HEK293 (cell line): Measurements from ENCODE around the gene PDF.

Experiments
- CTCF ChIA-PET: fragments of 350-600 bp; formaldehyde crosslinking; extraction: SDS; loops from one replicate; lab custom pipeline; 2021; ENCODE audit warnings: antibody characterized with exemption; lab: Yijun Ruan, JAX
- POLR2A ChIA-PET: fragments of 300-600 bp; formaldehyde crosslinking; extraction: SDS; loops from one replicate; lab custom pipeline; 2020; ENCODE audit warnings: antibody characterized with exemption, inconsistent platforms; lab: Yijun Ruan, JAX
- H3K27ac ChIP-seq: fragments of 200-500 bp; sonication (Bioruptor generic); 2 replicates; pipeline ENCODE4 v1.5.1; 2014; ENCODE audit warnings: low read depth, low read length, control low read depth, inconsistent platforms; ENCODE audit errors: extremely low read depth
- H3K36me3 ChIP-seq, 2 experiments: fragments of 200-500 bp in 1 of 2; sonication (Bioruptor generic) in 1 of 2; 1 replicate in 1 of 2; 2 replicates in 1 of 2; pipeline ENCODE4 v1.5.1; 2014 to 2017; ENCODE audit warnings: inconsistent platforms in 2 of 2, low read length in 2 of 2; ENCODE audit not compliant: control insufficient read depth in 2 of 2, insufficient read depth in 1 of 2
- H3K4me1 ChIP-seq: fragments of 200-500 bp; sonication (Bioruptor generic); 2 replicates; pipeline ENCODE4 v1.5.1; 2014; ENCODE audit warnings: mild to moderate bottlenecking, low read length, inconsistent platforms; ENCODE audit not compliant: control insufficient read depth, insufficient read depth
- H3K4me3 ChIP-seq: 2 replicates; pipeline ENCODE4 v1.5.1; 2011; ENCODE audit warnings: low read depth, mild to moderate bottlenecking, control low read depth, low read length, moderate library complexity
- H3K9me3 ChIP-seq: fragments of 200-500 bp; sonication (Bioruptor generic); 2 replicates; pipeline ENCODE4 v1.5.1; 2014; ENCODE audit warnings: low read depth, low read length, inconsistent platforms; ENCODE audit not compliant: control insufficient read depth, insufficient read depth
- EGR2 ChIP-seq: fragments of 450-650 bp; formaldehyde crosslinking; IDR thresholded peaks from 2 replicates; pipeline ENCODE4 v1.5.1; 2016; ENCODE audit warnings: low read depth, missing biosample characterization, missing genetic modification characterization
- GLIS1 ChIP-seq: fragments of 450-650 bp; formaldehyde crosslinking; IDR thresholded peaks from 2 replicates; pipeline ENCODE4 v1.5.1; 2016; ENCODE audit warnings: missing biosample characterization, missing genetic modification characterization
- KLF7 ChIP-seq: fragments of 450-650 bp; formaldehyde crosslinking; IDR thresholded peaks from 2 replicates; pipeline ENCODE4 v1.5.1; 2016; ENCODE audit warnings: missing biosample characterization, missing genetic modification characterization, borderline replicate concordance
- SCRT1 ChIP-seq: fragments of 450-650 bp; formaldehyde crosslinking; IDR thresholded peaks from 2 replicates; pipeline ENCODE4 v1.5.1; 2016; ENCODE audit warnings: missing biosample characterization, missing genetic modification characterization, borderline replicate concordance
- SCRT2 ChIP-seq: fragments of 450-650 bp; formaldehyde crosslinking; IDR thresholded peaks from 2 replicates; pipeline ENCODE4 v1.5.1; 2016; ENCODE audit warnings: missing biosample characterization, missing genetic modification characterization
- WT1 ChIP-seq: fragments of 450-650 bp; formaldehyde crosslinking; IDR thresholded peaks from 2 replicates; pipeline ENCODE4 v1.5.1; 2016; ENCODE audit warnings: missing biosample characterization, missing genetic modification characterization
- YY1 ChIP-seq: fragments of 450-650 bp; formaldehyde crosslinking; IDR thresholded peaks from 2 replicates; pipeline ENCODE4 v1.5.1; 2018; ENCODE audit warnings: missing biosample characterization, missing genetic modification characterization
- YY2 ChIP-seq: fragments of 450-650 bp; formaldehyde crosslinking; IDR thresholded peaks from 2 replicates; pipeline ENCODE4 v1.5.1; 2016; ENCODE audit warnings: missing biosample characterization, missing genetic modification characterization
- ZFP3 ChIP-seq: fragments of 450-650 bp; formaldehyde crosslinking; IDR thresholded peaks from 2 replicates; pipeline ENCODE4 v1.5.1; 2016; ENCODE audit warnings: low read depth, missing biosample characterization, missing genetic modification characterization
- ZIC2 ChIP-seq: fragments of 450-650 bp; formaldehyde crosslinking; IDR thresholded peaks from 2 replicates; pipeline ENCODE4 v1.5.1; 2016; ENCODE audit warnings: missing biosample characterization, missing genetic modification characterization
- ZNF10 ChIP-seq: fragments of 450-650 bp; formaldehyde crosslinking; IDR thresholded peaks from 2 replicates; pipeline ENCODE4 v1.5.1; 2017; ENCODE audit warnings: missing biosample characterization, missing genetic modification characterization
- ZNF221 ChIP-seq: fragments of 450-650 bp; formaldehyde crosslinking; IDR thresholded peaks from 2 replicates; pipeline ENCODE4 v1.5.1; 2017; ENCODE audit warnings: missing biosample characterization, missing genetic modification characterization, borderline replicate concordance
- ZNF350 ChIP-seq: fragments of 450-650 bp; formaldehyde crosslinking; IDR thresholded peaks from 2 replicates; pipeline ENCODE4 v1.5.0; 2017; ENCODE audit warnings: missing biosample characterization, mild to moderate bottlenecking, missing genetic modification characterization
- ZNF404 ChIP-seq: fragments of 450-650 bp; formaldehyde crosslinking; IDR thresholded peaks from 2 replicates; pipeline ENCODE4 v1.5.1; 2017; ENCODE audit warnings: missing biosample characterization, missing genetic modification characterization
- ZNF664 ChIP-seq: fragments of 450-650 bp; formaldehyde crosslinking; IDR thresholded peaks from 2 replicates; pipeline ENCODE4 v1.5.1; 2016; ENCODE audit warnings: missing biosample characterization, missing genetic modification characterization
- TF ChIP-seq, protein P1 (sequence below): fragments of 450-650 bp; formaldehyde crosslinking; IDR thresholded peaks from 2 replicates; pipeline ENCODE4 v1.5.1; 2017; ENCODE audit warnings: missing biosample characterization, missing genetic modification characterization
- TF ChIP-seq, protein P2 (sequence below): fragments of 450-650 bp; formaldehyde crosslinking; optimal IDR thresholded peaks from 2 replicates; pipeline ENCODE3; 2016; ENCODE audit warnings: missing biosample characterization, mild to moderate bottlenecking, missing genetic modification characterization
- TF ChIP-seq, protein P3 (sequence below): fragments of 450-650 bp; formaldehyde crosslinking; IDR thresholded peaks from 2 replicates; pipeline ENCODE4 v1.5.1; 2016; ENCODE audit warnings: missing biosample characterization, missing genetic modification characterization

Gene PDF

DNA sequence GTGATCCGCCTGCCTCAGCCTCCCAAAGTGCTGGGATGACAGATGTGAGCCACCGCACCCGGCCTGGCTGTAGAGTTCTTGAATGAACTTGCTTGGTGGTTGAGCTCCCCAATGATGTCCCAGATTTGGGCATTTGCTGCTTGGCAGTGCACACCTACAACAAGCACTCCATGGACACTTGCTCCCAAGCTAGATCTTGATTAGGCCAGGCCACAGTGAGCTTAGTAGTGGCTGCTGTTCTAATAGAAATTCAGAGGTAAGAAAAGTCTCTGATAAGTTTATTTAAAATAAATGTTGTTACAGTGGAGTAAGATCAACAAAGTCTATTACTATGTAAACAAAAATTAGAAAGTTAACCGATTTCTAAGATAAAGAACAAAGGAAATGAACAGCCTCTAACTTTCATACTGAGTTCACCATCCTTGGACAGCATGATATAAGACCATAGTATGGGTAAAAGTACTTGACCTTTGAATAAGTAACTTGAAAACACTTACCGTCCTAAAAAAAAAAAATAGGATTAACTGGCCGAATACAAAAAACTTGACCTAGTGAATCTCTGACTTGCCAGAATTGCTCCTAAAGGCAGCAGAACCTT lies 20.2 kb upstream of the PDF start:
- TF ChIP-seq, protein P1, sequence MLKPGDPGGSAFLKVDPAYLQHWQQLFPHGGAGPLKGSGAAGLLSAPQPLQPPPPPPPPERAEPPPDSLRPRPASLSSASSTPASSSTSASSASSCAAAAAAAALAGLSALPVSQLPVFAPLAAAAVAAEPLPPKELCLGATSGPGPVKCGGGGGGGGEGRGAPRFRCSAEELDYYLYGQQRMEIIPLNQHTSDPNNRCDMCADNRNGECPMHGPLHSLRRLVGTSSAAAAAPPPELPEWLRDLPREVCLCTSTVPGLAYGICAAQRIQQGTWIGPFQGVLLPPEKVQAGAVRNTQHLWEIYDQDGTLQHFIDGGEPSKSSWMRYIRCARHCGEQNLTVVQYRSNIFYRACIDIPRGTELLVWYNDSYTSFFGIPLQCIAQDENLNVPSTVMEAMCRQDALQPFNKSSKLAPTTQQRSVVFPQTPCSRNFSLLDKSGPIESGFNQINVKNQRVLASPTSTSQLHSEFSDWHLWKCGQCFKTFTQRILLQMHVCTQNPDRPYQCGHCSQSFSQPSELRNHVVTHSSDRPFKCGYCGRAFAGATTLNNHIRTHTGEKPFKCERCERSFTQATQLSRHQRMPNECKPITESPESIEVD (tag by site-specific recombination) = no peak
- TF ChIP-seq ZNF10 (tag by site-specific recombination) = no peak
- no peak for TF ChIP-seq EGR2 (tag by site-specific recombination)
- TF ChIP-seq ZNF350 (tag by site-specific recombination) = no peak
- no peak for TF ChIP-seq YY2
- no peak for TF ChIP-seq YY1 (tag by site-specific recombination)
- no peak for TF ChIP-seq ZNF664 (tag by site-specific recombination)
- TF ChIP-seq WT1 (tag by site-specific recombination) = no peak
- TF ChIP-seq, protein P2, sequence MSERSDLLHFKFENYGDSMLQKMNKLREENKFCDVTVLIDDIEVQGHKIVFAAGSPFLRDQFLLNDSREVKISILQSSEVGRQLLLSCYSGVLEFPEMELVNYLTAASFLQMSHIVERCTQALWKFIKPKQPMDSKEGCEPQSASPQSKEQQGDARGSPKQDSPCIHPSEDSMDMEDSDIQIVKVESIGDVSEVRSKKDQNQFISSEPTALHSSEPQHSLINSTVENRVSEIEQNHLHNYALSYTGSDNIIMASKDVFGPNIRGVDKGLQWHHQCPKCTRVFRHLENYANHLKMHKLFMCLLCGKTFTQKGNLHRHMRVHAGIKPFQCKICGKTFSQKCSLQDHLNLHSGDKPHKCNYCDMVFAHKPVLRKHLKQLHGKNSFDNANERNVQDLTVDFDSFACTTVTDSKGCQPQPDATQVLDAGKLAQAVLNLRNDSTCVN (tag by site-specific recombination) = no peak
- TF ChIP-seq KLF7 = no peak
- no peak for TF ChIP-seq SCRT1 (tag by site-specific recombination)
- TF ChIP-seq ZNF404 = no peak
- TF ChIP-seq ZFP3 = no peak
- Histone ChIP-seq H3K27ac (0 out of 2 replicates have a peak overlapping the region, but pooled peaks have one; percentile 31), H3K9me3 (no peaks in the 10 kb centered on the region), H3K4me3 (no peak overlapping the region), H3K4me1 (peaks cover 5% of the 10 kb centered on the region; the same call in 1 of the 2 replicates), H3K36me3 (peaks cover 11 to 27% of the 10 kb centered on the region in 2 experiments)
- CTCF ChIA-PET = interaction anchor here (0.9 kb wide), 1 partner anchor 10 kb away, joined by 4 read pairs; no protein-coding TSS in a partner anchor
- POLR2A ChIA-PET = interaction anchor here (0.7 to 1.9 kb wide), 2 partner anchors 10 to 252 kb away, joined by 3 to 4 read pairs; no protein-coding TSS in a partner anchor

DNA sequence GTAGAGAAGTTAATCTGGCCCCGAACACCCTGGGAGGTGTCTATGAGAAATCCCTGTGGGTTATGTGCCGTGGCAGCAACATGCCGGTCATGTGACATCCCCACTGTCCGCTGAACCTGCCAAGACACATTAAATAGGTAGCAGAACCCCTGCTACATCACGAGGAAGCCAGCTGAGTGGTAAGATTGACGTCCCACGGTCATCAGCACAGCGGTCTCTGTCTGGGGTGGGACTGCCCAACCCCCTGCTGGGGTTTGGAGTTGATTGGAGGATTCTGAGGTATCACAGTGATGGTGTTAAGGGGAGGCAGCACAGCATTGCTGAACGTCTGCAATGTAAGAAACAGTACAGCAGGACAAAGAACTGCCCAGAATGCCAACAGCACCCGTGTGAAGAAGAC lies 19.1 kb upstream of the PDF start:
- no peak overlapping the region for H3K27ac ChIP-seq
- H3K9me3 ChIP-seq = no peaks in the 10 kb centered on the region
- CTCF ChIA-PET = interaction anchor here (0.9 kb wide), 1 partner anchor 9 kb away, joined by 4 read pairs; no protein-coding TSS in a partner anchor
- peaks cover 4 to 22% of the 10 kb centered on the region in 2 experiments; a peak in 2 of 3 replicates for H3K36me3 ChIP-seq
- POLR2A ChIA-PET = no interaction called here
- H3K4me1 ChIP-seq = peaks cover 5% of the 10 kb centered on the region; the same call in 1 of the 2 replicates
- TF ChIP-seq, protein P3, sequence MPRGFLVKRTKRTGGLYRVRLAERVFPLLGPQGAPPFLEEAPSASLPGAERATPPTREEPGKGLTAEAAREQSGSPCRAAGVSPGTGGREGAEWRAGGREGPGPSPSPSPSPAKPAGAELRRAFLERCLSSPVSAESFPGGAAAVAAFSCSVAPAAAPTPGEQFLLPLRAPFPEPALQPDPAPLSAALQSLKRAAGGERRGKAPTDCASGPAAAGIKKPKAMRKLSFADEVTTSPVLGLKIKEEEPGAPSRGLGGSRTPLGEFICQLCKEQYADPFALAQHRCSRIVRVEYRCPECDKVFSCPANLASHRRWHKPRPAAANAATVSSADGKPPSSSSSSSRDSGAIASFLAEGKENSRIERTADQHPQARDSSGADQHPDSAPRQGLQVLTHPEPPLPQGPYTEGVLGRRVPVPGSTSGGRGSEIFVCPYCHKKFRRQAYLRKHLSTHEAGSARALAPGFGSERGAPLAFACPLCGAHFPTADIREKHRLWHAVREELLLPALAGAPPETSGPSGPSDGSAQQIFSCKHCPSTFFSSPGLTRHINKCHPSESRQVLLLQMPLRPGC (tag by site-specific recombination) = no peak
- TF ChIP-seq ZNF221 (tag by site-specific recombination) (no peak), ZIC2 (peak; percentile 71), GLIS1 (tag by site-specific recombination) (peak; percentile 29)
- H3K4me3 ChIP-seq = no peak overlapping the region

- Histone ChIP-seq H3K27ac (no peak overlapping the region), H3K36me3 (peaks cover 8 to 32% of the 10 kb centered on the region in 2 experiments; a peak in 2 of 3 replicates), H3K4me1 (peaks cover 5% of the 10 kb centered on the region; the same call in 1 of the 2 replicates), H3K4me3 (no peak overlapping the region), H3K9me3 (no peaks in the 10 kb centered on the region)
- ChIA-PET CTCF (no interaction called here), POLR2A (no interaction called here)
- TF ChIP-seq GLIS1 (tag by site-specific recombination) (peak; percentile 32), SCRT2 (tag by site-specific recombination) (no peak)
Measured at GRCh38 chr16:69348222-69348621, 17.8 kb upstream of the PDF start.
